HG03575 (cell line): ENCODE results near the gene NKD1.
"Not testable (repeated sequence)": the region's sequence is repeated elsewhere in the genome, so short reads cannot be mapped to it uniquely, and the experiment has no call there.

Experiments
- ATAC-seq: cut with Tn5 transposase; IDR thresholded peaks from one replicate; pipeline ENCODE4 v1.9.1; 2021; ENCODE audit not compliant: unreplicated experiment, insufficient number of reproducible peaks, low FRiP score; ENCODE audit errors: extremely low read depth

Gene NKD1

DNA sequence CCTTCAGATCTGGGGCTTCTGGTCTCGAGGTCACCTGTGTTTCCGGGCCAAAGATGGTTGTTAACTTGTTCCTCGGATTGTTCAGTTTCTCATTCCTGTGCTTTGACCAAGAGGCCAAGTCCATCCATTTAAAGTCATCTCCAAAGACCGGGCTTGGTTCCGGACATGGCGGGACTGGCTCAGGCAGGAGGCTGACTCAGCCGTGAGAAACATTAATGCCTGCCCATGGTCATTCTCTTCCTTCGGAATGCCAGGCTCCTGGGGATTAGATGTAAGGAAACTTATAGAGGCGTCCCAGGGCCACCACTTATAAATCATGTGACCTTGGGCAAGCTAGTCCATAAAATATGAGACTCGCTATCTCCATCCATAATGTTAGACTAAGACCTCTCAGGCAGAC, 13.6 kb upstream of the NKD1 start:
- ATAC-seq: no peak

DNA sequence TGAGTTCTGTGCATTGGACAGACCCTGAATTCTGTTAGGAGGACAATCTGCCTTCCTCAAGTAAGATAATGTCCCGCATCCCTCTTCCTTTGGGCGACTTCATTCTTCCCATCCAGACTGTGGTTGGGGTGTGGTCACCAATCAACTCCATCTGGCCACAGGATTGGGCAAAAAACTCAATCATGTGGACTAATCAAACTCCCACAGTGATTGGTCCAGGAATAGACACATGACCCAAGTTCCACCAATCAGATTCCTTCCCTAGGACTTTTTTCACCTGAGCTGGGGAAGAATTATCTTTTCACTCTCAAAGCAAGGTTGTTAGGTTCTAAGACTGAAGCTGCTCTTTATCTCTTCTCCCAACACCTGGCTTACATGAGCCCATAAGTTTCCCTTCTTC, 13.2 kb upstream of the NKD1 start:
- no peak for ATAC-seq

DNA sequence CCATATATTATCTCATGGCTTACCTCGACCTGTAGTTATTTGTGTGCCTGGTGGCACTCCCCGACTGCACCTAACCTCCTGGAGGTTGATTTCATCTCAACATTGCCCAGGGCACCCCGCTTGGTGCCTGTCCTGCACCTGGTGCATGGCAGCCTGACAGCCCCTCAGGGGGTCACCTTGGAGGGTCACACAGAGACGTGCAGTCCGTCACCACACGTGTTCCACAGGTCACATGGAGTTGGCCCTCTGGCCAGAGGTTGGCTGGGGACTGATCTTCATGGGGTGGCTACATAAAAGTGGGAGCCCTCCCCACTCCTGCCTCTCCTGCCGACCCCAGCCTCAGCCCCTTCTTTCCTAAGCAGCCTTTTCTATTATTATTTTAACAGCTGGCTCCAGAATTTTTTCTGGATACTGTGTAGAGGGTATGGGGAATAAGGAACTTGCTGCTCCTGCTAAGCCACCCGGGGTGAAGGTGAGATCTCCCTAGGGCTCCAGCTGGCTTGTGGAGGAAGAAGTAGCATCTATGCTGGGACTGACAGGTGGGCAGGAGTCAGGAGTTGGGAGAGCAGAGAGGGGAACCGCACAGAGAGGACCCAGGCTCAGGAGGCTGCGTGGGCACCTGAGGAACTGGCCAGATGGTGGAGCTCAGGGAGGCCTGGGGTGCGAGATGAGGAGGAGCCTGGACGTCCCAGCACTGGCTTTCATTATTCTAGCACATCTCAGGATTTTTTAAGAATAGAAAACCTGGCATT, 12.5 kb upstream of the NKD1 start:
- ATAC-seq: no peak

DNA sequence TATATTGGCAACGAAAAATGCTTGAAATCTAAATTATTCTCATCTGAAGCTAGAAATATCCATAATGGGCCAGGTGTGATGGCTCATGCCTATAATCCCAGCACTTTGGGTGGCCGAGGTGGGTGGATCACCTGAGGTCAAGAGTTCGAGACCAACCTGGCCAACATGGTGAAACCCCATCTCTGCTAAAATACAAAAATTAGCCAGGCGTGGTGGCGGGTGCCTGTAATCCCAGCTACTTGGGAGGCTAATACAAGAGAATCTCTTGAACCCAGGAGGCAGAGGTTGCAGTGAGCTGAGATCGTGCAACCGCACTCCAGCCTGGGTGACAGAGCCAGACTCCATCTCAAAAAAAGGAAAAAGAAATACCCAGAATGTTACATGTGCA, 11.9 kb upstream of the NKD1 start:
- ATAC-seq: not testable (repeated sequence)

DNA sequence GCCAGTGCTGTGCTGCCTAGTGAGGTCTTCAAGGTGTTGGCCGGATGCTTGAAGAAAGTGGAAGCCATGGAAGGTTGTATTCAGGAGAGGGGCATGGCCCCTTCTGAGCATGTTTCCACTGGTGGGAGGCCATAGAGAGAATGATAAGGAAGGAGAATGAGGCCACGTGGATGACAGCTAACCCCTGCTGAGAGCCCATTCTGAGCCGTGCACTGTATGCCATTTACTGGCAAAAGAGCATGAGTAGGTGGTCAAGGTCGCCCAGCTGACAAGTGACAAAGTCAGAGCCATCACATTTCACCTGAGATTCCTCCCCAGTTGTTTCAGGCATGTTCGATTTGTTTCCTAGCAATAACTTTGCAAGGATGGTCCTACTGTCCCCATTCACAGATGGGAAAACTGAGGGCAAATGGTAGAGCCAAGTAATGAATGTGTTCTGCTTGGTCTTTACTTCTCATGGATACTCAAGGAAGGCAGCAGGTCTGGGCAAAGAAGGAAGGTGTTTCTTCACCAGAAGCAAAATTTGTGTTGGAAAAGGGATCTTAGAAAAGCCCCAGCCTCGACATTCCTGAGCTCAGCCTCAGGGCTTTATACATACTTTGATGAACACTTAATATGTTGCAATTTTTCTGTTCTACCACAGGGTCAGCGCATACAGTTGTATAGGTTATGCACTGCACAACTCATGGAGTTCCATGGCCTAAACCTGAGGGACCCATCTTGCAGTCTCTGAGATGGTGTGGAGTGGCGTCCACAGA, 10.5 kb upstream of the NKD1 start:
- ATAC-seq: no peak

DNA sequence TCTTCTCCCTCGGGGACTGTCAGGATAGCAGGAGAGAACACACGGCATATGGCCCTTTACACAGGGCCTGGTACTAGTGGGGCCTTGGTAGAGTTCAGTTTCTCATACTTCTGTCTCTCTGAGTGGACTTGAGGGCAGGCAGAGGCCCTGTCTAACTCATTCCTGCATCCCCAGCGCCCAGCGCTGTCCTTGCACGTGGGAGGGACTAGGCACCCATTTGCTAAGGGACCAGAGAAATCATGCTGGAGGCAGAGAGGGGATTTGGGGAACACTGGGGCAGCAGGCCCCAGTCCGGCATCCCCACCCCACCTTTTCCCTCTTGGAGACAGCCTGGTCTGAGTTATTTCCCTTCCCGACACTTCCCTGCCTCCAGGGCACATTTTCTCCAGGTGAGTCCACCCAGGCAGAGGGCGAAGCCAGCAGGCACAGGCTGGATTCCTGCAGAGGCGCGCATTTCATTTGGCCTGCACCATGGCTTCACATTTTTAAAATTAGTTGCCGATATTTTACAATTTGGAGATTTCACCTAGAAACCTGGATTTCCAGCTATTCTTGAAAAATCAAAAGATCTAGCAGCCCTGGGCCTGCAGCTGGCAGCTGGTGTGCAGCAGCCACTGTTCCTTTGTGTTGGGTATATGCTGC, 9.7 kb upstream of the NKD1 start:
- ATAC-seq: no peak

DNA sequence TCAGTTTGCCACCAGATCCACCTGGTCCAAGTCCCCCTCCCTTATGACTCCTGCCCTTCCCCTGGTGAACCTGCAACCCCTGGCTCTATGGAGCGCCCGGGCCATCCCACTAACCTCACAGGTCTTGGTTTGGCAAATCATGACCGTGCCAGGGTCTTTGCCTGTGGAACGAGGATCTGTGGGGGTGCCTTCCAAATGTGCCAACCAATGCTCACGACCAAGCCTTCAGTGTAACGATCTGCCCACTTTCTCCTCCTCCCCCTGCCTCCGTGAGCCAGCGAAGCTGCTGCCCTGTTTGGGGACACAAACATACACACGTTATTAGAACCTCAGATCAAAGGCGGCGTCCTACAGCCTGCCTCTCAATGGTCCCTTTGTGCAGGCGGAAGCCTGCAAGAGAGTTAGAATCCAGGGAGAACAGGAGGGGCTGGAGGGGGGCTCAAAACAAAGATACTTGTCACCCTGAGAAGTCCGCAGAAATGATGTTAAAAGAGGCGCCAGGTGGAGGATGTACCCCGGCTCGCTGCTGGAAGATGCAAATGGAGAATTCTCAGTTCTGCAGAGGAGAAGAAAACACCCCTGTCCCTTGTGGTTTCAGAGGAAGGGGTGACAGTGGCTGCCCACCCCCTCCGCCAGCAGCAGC, 9.0 kb upstream of the NKD1 start:
- no peak for ATAC-seq

DNA sequence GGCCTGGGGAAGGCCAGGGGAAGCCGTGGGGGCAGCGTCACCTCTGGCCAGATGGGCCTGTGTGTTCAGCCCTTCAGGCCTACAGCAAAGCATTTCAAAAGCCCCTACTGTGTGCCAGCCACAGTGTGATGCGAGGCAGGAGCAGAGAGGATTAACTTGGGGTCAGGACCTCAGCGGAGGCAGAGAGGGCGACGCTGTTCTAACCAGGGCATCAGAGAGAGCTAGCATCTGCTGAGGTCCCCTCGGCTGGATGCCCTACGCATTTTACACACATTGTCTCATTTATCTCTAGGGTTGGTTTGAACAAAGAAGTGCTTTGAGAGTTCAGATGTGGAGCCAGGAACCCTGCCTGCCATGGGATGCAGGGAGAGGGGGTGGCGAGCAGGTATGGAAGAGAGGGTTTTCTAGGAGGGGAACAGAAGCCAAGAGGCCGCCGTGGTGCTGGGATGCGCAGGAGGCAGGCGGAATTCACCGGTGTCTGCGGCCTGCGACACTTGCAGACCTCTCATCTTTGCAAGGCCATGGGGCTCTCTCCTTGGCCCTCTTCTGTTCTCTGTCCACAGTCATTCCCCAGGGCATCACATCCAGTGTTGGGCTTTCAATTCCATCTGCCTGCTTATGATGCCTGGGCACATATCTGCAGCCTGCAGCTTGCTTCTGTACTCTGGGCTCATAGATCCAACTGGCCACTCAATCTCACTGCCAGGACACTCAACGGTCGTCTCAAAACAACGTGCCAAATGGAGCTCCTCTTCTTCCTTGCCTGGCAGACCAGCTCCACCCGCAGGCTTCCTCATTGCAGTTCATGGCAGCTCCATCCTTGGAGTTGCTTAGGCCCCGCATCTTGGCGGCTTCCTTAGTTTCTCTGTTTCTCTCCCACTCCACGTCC, 8.1 kb upstream of the NKD1 start:
- ATAC-seq: no peak

DNA sequence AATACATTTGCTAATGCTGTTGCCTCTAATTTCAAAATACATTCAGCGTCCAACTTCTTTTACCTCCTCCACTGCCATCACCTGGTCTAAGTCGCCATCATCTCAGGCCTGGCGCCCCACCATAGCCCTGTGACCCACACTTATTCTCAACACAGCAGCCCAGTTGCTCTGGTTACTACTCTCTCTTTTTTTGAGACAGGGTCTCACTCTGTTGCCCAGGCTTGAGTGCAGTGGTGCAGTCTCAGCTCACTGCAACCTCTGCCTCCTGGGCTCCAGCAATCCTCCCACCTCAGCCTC, 7.5 kb upstream of the NKD1 start:
- no peak for ATAC-seq

DNA sequence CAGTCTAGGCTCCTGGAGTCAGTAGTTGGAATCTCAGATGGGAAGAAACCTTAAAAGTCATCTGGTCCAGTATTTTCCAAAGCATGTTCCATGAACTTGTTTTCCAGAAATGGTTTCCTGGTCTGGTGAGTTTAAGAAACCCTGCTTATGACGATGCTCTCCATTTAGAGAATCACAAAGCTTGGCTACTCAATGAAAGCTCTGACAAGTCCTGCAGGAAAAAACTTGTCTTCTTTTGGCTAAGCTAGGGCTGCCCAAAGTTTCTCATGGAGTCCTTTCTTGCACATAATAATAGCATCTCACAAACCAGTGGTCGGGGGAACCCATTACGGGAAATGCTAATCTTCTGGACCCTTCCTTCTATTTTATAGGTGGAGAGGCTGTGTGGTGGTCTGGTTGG, 5.5 kb upstream of the NKD1 start:
- ATAC-seq: no peak

DNA sequence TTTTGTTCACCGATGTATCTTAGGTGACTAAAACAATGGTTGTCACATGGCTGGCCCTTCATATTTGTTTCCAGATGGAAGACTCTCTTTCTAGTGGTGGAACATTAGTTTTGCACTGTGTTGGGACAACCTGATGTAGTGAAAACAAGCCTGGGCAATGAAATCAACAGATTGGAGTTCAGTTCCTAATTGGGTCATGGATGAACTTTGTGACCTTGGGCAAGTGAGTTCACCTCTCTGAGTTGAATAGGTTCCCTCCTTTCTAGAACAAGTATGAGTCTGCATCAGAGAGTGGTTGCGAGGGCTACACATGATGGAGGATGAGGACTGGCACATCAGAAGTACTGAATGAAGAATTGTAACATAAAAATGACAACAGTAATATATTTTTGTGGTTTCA, 2.1 kb upstream of the NKD1 start:
- no peak for ATAC-seq

DNA sequence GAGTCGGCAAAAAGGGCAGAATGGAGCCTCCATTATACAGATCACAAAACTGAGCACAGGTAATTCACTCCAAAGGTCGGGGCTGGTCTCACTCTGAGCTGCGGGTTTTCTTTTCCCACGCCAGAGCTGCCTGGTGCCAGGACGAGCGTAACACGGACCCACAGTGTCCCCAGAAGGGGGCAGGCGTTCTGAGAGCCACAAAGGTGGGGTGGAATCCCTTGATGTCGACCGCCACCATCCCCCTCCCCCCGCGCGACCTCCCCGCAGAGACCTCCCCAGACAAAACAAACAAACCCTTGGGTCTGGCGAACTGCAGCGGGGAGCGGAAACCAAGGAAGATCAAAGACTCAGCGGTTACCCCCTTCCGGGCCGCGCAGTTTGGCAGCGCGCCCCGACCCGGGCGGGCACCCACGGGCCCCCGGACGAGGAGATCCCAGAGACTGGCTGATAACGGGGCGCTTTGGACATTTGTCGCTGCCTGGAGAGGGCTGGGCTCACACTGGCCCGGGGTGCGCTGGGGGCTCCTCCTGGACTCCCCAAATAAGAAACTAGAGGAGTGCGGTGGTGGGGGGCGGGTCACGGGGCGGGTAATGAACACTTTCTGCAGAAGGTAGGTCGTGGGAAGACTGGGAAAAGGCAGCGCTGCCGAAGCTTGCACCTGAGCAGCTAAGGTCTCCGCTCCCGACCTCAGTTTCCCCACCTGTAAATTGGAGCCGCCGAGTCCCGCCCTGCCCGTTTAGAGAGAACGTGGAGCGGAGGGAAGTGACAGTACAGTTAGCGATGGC, 664 bp upstream of the NKD1 start:
- no peak for ATAC-seq

DNA sequence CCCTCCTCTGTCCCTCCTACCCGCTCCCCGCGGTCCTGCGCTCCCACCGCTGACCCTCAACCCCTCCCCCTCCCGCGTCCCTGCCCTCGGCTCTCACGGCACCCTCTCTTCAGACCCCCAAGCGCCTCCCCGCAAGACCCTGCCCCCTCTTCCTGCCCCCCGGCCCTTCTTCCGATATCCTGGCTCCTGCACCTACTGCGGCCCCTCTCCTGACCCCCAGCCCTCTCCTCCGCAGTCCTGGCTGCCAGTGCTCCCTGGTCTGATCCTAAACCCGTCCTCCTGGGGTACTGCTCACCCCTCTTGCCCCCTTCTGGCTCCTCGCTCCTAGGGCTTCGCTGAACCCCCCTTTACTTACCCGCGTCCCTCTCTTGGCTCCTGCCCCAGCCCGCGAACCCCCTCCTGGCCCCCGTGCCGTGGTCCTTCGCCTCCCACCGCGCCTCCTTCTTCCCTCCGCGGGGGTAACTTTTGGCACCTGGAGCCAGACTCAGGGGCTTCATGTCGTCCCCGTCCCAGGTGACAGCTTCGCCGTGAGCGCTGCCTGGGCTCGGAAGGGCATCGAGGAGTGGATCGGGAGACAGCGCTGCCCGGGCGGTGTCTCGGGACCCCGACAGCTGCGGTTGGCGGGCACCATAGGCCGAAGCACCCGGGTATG, 839 bp downstream of the NKD1 start:
- ATAC-seq: no peak

DNA sequence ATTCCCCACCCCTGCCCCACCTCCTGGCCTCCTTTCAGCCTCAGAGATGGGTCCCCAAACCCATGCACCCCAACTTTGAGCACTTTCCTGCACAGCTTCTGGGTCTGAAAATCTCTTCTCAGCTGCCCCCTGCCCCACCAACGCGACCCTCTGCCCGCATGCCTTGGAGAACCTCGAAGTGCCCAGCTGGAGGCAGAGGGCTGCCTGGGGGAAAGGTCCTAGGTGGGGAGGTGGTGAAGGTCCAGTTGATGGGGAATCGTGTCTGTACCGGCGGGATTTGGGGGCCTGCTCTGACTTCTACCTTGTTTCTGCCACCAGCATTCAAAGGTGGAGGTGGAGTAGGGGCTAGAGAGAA, 1.3 kb downstream of the NKD1 start:
- ATAC-seq: no peak

DNA sequence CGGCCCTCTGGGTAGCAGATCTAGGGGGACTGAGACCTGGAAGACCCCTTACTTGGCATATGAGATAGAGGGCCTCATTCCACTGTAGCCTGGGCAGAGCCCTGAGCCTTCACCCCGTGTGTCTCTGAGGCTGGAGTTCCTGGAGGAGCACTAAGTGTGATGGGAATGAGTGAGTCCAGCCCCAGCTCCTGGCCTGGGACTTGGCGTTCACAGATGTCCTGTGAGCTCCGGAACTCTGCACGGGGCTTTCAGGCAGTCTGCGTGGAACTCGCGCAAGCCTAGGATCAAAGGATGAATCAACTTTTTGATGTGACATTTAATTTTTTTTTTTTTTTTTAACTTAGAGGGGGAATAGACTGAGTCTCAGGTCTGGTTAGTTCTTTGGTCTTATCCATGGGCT, 1.8 kb downstream of the NKD1 start:
- no peak for ATAC-seq

DNA sequence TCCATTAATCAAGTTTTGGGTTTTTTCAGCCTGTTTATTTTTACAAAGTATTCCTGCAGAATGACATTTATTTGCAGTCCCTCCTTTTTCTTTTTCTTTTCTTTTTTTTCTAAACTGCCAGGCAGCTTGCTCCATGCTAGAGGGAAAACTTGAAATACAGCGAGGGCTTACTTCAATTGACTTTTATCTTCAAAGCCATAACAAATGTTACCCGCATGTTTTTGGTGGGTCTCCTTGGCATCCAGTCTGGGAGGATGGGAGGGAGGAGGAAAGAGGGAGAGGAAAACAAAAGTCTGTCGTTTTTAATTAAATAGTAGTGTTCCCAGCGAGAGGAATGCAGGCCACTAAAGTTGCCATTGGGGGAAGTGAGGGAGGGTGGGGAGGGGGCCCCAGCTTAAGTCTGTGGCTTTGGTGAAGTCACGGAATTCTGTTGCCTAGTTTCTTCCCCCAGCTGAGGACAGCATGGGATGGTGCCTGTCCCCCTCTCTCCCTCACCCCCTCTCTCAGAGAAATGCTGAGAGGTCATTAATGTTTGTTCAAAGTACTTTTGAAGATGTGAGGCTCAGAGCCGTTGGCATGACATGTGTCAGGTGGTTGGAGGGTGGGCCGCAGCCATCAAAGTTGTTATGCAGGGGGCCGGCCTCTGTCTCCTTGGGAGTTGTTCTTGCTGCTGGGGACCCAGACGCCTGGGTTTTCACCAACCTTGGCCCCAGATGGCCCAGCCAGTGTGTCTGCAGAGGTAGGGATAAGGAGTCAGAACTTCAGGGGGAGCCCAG, 2.9 kb downstream of the NKD1 start:
- ATAC-seq: no peak

DNA sequence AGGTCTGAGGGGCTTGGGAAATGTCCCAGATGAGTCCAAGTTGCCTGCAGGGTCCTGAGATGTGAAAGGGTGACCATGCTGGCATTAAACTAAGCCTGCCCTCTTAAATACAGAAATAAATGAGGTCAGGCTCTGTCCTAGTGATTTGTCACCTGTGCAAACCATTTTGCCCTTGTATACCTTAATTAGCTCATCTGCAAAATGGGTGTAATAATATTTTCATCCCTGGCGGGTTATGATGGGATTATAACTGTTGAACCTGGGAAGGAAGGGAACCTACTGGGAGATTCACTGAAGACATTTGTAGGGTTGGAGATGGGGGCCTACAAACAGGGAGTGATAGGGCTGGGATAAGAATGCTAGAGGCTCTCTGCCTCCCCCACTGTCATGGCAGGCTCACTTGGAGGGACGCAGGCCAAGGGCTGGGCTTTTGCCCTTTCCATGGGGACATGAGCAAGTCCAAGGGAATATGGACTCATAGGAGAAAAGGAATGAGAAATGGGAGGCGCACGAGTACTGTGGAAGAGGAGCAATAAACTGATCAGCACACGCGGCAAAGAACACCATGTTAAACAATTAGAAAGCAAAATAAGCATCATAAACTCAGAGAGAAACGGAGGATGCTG, 4.4 kb downstream of the NKD1 start:
- no peak for ATAC-seq
